RPMI7951 (cell line): ENCODE measurements around the gene CDK6. TPM values are rescaled to one million over a fixed set of nuclear protein-coding genes. Genes with fewer than 3 reads are reported as not detected.
A peak's percentile ranks its signal among the peaks of the same experiment; 100 is the strongest.

Experiments used
- DNase-seq: peaks from one replicate; pipeline ENCODE4 v3.0.0-alpha.2; 2012; ENCODE audit warnings: low read depth
- total RNA-seq: library from RNA; depleted of rRNA; stranded (reverse); fragments of >200 nt; shearing (Covaris generic); gene quantifications from 2 replicates; pipeline ENCODE4 v1.2.3, GENCODE V29; 2014

Gene CDK6
- total RNA-seq, 1 experiment from 2014 or later: 45.1 TPM

- DNase-seq: no peak
Observed at GRCh38 chr7:92736870-92737269, 99.5 kb downstream of the CDK6 start.

DNA sequence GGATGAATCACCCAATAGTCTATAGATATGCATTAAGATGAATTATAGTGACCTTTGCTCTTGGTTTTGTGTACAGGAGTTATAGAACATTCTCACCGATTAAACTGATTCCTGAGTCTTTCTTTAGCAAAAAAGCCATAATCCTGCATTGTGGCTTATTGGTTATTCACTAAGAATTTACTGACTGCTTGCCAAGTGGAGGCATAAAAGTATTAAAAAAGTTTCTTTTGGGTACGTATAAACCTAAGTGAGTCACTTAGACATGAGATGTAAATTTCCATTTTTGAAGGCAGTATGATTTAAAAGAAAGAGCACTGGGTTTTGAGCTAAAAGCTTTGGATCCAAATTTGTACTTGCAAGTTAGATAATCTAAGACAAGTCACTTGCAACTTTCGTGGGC is 100.7 kb downstream of the CDK6 start:
- DNase-seq: peak; percentile 35

- no peak for DNase-seq
Observed at GRCh38 chr7:92732316-92733036, 103.9 kb downstream of the CDK6 start.

- peak; percentile 73 for DNase-seq
Observed at GRCh38 chr7:92731335-92732063, 104.9 kb downstream of the CDK6 start.

- peak; percentile 63 for DNase-seq
Observed at GRCh38 chr7:92730808-92731207, 105.6 kb downstream of the CDK6 start.

GRCh38 chr7:92729751-92730150 is 106.6 kb downstream of the CDK6 start:
- DNase-seq: no peak

DNA sequence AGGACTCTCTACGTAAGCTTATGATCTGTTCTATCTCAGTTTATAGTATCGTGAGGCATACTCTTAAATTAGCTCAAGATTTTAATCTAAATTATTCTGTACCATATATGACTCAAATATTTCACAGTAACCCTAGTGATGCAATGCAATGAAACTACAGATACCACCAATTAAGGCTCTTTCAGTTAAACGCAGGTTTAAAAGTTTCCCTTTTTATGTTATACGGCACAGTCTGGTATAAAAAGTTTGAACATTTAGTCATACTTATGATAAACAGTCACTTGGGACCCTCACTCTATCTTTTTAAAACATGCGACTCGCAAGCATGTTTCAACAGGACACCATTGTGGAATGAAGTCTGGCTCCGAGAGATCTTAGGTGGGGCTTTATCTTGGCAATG is 107.2 kb downstream of the CDK6 start:
- no peak for DNase-seq

- DNase-seq: peak; percentile 47
Observed at GRCh38 chr7:92727755-92728154, 108.6 kb downstream of the CDK6 start.

GRCh38 chr7:92725161-92725925 is 111.0 kb downstream of the CDK6 start:
- DNase-seq: no peak

DNA sequence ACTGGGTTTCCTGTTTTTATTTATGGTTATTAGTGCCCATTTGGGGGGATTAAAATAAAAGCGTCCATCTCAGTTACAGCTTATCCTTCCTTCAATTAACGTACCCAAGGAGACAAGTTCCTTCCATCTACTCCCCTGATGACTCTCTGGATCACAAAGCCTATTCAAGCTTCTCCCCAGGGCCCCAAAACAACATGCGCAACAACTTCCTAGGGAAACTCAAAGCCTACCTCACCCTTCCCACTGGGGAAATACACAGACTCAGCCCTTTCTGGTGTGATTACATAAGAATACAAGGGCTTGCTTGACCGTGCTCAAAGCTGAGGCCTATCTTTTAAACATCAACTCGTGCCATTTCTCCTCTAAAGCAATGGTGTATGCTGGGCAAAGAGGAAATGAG is 112.4 kb downstream of the CDK6 start:
- DNase-seq: no peak

DNA sequence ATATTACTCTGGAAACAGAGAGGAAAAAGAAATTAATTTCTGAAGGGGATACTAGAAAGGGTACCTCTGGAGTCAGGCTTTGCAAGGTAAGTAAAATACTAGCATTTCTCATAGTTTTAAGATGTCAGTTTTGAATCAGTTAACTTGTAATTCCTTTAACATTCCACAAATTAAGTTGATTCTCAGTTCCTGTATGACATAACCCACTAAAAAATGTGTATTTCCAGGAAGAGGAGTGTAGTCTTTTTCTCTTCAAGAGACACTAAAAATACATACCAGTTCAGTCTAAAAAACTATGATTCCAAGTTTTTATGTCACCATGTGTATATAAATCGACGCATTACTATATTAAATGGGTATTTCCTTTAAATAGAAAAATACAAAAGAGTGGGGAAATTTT is 113.2 kb downstream of the CDK6 start:
- peak; percentile 45 for DNase-seq

- DNase-seq: no peak
Observed at GRCh38 chr7:92722541-92722940, 113.8 kb downstream of the CDK6 start.

DNA sequence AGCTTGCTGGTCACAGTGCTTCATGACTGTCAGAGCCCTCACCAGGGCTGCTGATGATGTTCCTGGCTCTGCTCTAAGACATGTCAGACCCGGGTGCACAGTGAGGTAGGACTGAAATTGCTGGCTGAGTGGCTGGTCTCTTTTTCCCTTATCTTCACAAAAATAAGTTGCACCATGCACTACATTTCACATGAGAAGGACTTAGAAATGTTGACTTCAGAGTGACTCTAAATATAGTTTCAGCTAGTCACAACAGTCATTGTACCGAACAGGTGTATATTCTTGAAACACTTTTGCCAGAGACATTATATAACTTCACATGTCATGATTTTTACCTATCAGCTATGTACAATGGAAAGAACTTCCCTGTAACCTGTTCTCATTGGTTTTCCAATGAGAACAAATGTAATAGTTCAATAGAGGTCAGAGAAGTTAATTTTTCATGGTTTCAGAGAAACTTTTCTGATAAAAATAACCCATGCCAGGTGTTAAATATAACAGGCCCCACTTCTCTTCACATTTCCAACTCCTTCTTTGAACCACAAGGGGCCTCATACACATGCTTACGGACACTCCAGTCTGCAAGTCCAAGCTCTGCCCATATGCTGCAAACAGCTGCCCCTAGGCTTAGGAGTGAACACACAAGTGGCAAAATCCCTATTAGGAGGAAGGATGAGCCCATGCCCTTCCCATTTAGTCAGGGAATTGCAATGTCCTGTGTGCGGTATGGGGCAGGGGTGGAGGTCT is 115.6 kb downstream of the CDK6 start:
- DNase-seq: no peak

GRCh38 chr7:92717993-92718716 is 118.2 kb downstream of the CDK6 start:
- DNase-seq: peak; percentile 89

DNA sequence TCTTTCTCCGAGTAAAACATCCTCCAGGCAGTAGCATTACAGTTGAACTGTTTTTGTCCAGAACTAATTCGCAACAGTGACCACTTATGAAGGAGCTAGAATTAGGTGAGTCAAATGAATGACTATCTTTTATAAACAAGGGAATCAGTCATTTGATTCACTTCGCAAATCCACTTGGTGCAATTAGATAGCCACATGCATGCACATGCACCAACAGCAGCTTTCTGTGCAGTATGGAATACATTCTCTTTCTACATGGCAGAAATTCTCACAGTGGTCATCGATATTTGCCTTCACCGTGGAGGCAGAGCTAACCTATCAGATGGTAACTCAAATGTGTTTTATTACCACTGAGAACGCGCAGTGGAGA is 118.8 kb downstream of the CDK6 start:
- peak; percentile 82 for DNase-seq

DNA sequence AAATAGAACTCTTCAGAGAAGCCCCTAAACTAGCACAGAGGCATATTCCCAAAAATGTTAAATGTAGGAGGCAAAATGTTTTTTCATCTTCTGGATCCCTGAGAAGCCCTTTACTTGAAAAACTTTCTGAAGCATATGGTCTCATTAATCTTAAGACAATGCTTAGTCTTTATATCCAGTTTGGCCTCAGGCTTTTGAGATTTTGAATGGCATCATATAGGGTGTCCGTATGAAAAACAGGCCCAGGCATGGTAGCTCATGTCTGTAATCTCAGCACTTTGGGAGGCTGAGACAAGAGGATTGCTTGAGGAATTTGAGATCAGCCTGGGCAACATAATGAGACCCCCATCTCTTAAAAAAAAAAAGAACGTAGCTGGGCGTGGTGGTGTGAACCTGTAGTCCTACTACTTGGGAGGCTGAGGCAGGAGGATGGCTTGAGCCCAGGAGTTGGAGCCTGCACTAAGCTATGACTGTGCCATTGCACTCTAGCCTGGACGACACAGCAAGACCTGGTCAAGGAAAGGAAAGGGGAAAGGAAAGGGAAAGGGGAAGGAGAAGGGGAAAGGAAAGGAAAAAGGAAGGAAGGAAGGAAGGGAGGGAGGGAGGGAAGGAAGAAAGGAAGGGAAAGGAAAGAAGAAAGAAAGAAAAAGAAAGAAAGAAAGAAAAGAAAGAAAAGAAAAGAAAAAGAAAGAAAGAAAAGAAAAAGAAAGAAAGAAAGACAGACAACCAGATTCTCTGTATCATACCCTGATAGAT is 119.4 kb downstream of the CDK6 start:
- no peak for DNase-seq

DNA sequence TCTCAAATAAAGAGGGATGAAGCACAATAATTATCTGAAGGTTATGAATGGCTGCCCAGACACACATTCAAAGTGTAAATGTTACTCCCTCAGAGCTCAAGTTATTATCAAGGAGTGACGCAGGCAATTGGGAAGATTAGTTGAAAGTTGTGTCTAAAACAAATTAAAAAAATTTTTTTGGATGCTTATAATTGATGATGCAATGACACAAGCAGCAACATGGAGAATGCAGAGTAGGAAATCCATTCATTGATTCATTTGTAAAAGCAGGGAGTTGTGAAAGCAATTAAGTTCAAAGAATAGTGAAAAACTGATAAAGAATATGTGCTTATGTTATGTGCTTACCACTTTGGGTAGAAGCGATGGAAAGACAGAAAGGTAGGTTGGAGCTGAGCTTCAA is 120.4 kb downstream of the CDK6 start:
- no peak for DNase-seq

GRCh38 chr7:92714767-92715166 is 121.6 kb downstream of the CDK6 start:
- DNase-seq: no peak

- no peak for DNase-seq
Observed at GRCh38 chr7:92714280-92714679, 122.1 kb downstream of the CDK6 start.

GRCh38 chr7:92709912-92710311 is 126.5 kb downstream of the CDK6 start:
- DNase-seq: no peak

DNA sequence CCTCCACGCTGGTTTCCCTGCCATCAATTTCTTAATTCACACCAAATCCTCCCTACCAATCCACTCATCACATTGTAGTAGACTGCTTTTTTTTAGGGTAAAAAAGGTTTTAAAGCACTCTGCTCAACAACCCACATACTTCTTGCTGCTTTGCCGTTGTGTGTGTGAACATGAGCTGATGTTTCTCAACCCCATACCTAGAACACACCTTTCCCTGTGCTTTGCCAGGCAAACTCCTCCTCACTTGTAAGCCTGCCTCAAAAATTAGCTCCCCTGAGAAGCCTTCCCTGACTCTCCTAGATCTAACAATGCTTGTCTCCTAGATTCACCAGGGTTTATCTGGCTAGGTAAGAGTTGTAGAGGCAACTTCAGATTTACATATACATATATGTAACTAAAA is 127.2 kb downstream of the CDK6 start:
- no peak for DNase-seq
